ENCODE measurements around the gene F10. TPM values are rescaled to one million over a fixed set of nuclear protein-coding genes. Genes with fewer than 3 reads are reported as not detected.

The F10 gene
- polyA plus RNA-seq, 3 donors: 18.6 to 22.6 (median 21.8) TPM

GRCh38 chr13:113121928-113122471 is 599 bp upstream of the F10 start:
- no peak for DNase-seq (ENCODE audit: extremely low read depth in 1 of 11, low read depth in 9 of 11, low spot score in 4 of 11)

GRCh38 chr13:113123226-113124201 is 915 bp downstream of the F10 start:
- no peak for DNase-seq (ENCODE audit: extremely low read depth in 1 of 11, low read depth in 9 of 11, low spot score in 4 of 11)

GRCh38 chr13:113124211-113124970 is 1.8 kb downstream of the F10 start:
- no peak for DNase-seq (ENCODE audit: extremely low read depth in 1 of 11, low read depth in 9 of 11, low spot score in 4 of 11)

- no peak for DNase-seq (ENCODE audit: extremely low read depth in 1 of 11, low read depth in 9 of 11, low spot score in 4 of 11)
Measured at GRCh38 chr13:113125506-113126264, 3.1 kb downstream of the F10 start.

- no peak for DNase-seq (ENCODE audit: extremely low read depth in 1 of 11, low read depth in 9 of 11, low spot score in 4 of 11)
Measured at GRCh38 chr13:113126265-113127150, 3.9 kb downstream of the F10 start.

- no peak for DNase-seq (ENCODE audit: extremely low read depth in 1 of 11, low read depth in 9 of 11, low spot score in 4 of 11)
Measured at GRCh38 chr13:113129480-113129879, 6.9 kb downstream of the F10 start.

GRCh38 chr13:113129921-113130750 is 7.5 kb downstream of the F10 start:
- DNase-seq (ENCODE audit: extremely low read depth in 1 of 11, low read depth in 9 of 11, low spot score in 4 of 11): no peak

GRCh38 chr13:113135281-113135760 is 12.7 kb downstream of the F10 start:
- DNase-seq (ENCODE audit: extremely low read depth in 1 of 11, low read depth in 9 of 11, low spot score in 4 of 11): no peak

- DNase-seq (ENCODE audit: extremely low read depth in 1 of 11, low read depth in 9 of 11, low spot score in 4 of 11): no peak
Measured at GRCh38 chr13:113137691-113138298, 15.2 kb downstream of the F10 start.

GRCh38 chr13:113138792-113139551 is 16.4 kb downstream of the F10 start:
- no peak for DNase-seq (ENCODE audit: extremely low read depth in 1 of 11, low read depth in 9 of 11, low spot score in 4 of 11)

- DNase-seq (ENCODE audit: extremely low read depth in 1 of 11, low read depth in 9 of 11, low spot score in 4 of 11): no peak
Measured at GRCh38 chr13:113139577-113139976, 17.0 kb downstream of the F10 start.

GRCh38 chr13:113140677-113141600 is 18.3 kb downstream of the F10 start:
- no peak for DNase-seq (ENCODE audit: extremely low read depth in 1 of 11, low read depth in 9 of 11, low spot score in 4 of 11)

GRCh38 chr13:113141601-113141970 is 19.0 kb downstream of the F10 start:
- no peak for DNase-seq (ENCODE audit: extremely low read depth in 1 of 11, low read depth in 9 of 11, low spot score in 4 of 11)

GRCh38 chr13:113142876-113143275 is 20.3 kb downstream of the F10 start:
- no peak for DNase-seq (ENCODE audit: extremely low read depth in 1 of 11, low read depth in 9 of 11, low spot score in 4 of 11)
